Head of caudate nucleus (tissue), 42 donors: ENCODE results near the gene METTL13.
"Not testable (repeated sequence)": the region's sequence is repeated elsewhere in the genome, so short reads cannot be mapped to it uniquely, and the experiment has no call there.

Experiments
- DNase-seq, 42 donors: peaks; one replicate each; pipeline versions ENCODE4 v3.0.0 to v3.0.0-alpha.2; 2020 to 2021; ENCODE audit warnings: mixed read lengths in 7 of 42
- intact Hi-C: fragments of 100-400 bp; cut with DNase I; formaldehyde crosslinking; loops from one replicate; pipeline ENCODE4 v1.15.0; 2022

METTL13 gene

DNA sequence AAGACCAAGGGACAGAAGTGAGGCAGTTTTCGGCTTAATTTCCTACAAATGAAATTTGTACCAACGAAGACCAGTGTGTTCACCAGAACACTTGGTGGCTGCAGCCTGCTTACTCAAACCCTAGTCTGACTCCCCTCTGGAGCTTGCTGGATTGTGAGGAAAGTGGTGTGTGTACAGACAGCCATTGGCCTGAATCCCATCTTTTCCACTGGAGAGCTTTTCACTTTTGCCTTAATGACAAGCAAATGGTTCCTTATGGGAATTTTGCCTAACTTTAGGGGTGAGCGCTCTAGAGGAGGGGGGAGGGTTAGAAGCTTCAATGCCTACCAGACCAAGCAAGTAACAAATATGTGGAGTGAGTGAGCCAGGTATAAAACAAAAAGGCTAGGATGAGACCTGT lies 17.3 kb downstream of the METTL13 start:
- no peak for DNase-seq
- intact Hi-C loops: no loop called here

DNA sequence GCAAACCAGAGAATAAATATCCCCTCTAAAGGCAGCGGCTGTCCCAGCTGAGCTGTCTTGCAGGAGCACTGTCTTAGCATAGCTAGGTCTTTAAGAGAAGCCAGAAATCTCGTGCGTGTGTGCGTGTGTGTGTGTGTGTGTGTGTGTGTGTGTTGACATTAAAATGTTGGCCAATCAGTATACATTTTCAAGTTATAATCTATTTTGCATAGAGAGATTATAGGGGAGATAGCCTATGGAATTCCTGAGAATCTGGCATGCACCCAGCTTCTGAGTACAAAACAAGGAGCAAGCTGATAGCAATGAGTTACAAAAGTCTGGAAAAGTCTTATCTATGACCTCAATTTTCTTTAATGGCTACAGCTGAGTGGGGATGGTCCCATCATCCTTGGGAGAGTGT lies 17.7 kb downstream of the METTL13 start:
- no peak for DNase-seq
- intact Hi-C loops: no loop called here

DNA sequence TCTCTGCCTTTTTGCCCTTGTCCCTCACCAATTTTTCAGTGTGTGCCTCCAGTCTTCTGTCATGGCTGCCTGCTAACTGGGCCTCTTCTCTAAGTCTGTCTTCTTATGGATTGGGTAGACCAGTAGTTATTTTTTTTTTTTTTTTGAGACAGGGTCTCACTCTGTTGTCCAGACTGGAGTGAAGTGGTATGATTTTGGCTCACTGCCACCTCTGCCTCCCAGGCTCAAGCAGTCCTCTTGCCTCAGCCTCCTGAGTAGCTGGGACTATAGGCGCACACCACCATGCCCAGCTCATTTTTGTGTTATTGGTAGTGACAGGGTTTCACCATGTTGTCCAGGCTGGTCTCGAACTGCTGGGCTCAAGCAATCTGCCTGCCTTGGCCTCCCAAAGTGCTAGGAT lies 18.2 kb downstream of the METTL13 start:
- intact Hi-C loops: loop anchor here (2.0 kb wide), 1 partner anchor 185 kb away; no protein-coding TSS in a partner anchor
- not testable (repeated sequence) for DNase-seq

DNA sequence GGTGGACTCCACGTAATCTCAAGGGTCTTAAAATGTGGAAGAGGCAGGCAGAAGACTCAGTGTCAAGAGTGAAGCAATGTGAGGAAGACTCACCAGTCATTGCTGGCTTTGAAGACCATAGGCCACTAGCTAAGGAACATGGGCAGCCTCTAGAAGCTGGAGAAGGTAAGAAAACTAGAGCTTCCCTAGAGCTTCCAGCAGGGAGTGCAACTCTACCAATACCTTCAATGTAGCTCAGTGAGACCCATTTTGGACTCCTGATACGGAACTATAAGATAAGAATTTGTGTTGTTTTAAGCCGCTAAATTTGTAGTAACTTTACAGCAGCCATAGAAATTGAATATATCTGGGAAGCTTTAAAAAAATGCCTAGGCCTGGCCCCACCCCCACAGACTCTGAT lies 18.9 kb downstream of the METTL13 start:
- no peak for DNase-seq
- intact Hi-C loops: loop anchor here (2.0 kb wide), 1 partner anchor 184 kb away; no protein-coding TSS in a partner anchor

DNA sequence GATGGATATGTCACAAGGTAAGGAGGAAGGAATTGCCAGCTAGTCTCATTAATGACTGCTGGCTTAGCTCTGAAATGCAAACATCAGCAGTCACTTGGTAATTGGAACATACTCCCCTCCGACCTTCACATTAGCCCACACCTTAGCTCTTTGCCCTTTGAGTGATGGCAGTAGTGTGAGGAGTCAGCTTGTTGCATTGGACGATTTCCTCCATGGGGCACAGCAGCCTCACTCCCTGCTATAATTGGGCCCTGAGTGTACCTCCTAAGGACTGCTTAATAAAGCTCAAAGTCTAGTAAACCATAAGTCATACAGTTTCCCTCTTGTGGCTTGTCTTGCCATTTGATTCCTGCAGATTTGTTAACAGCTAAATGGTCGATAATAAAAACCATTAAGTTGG lies 19.4 kb downstream of the METTL13 start:
- DNase-seq: no peak

DNA sequence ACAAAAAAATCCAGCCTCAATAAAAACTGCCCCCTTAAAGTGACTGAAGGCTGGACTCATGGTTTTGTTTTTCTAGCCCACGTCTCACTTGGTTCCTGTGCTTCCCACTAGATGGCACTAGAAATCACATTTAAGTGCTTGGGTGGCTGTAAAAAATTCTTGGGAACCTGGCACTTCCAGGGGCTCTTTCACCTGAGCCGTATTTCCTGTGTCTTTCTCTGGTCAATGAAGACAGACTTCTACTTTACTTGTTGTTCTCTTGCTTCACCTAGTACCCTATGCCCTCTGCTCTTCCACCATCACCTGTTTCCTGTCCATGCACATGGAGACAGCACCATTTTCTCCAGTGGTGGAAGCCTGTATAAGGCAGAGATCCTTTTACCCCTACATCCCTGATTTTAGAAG lies 20.0 kb downstream of the METTL13 start:
- peak in 24 of 42 donors; percentile 11 to 77 (median 48) for DNase-seq
- intact Hi-C loops: loop anchor here (2.0 kb wide), 1 partner anchor 183 kb away; no protein-coding TSS in a partner anchor

More for the DNA sequence above, 19.4 kb downstream of the METTL13 start:
- intact Hi-C loops: loop anchor here (2.0 kb wide), 1 partner anchor 184 kb away; no protein-coding TSS in a partner anchor

DNA sequence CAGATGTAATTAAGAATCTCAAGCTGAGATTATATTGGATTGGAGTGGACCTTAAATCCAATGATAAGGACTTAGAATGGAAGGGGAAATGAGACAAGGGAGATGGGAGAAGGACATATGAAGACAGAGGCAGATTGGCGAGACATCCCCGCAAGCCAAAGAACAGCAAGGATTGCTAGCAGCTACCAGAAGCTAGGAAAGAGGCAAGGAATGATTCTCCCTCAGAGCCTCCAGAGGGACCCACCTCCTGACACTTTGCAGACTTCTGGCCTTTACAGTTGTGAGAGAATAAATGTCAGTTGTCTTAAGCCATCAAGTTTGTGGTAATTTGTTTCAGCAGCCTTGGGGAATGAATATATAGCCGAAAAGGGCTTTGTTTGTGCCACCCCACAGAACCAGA lies 20.7 kb downstream of the METTL13 start:
- intact Hi-C loops: no loop called here
- DNase-seq: peak in 20 of 42 donors; percentile 7 to 68 (median 38)

DNA sequence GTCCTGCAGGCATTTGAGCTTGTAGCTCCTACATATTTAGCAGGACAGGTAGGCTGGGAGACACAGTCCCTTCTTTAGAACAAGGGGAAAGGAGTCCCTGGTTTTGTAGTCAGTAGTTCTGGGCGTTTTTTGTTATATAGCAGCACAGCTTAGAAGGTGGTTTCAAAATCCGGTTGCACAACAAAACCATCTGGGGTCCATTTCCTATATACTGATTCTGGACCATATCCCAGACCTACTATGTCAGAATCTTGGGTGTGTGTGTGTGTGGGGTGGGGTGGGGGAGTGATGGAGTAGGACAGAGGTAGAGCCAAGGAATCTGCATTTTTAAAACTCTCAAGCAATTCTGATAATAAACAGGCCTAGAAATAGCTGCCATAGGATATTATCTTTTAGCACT lies 21.6 kb downstream of the METTL13 start:
- intact Hi-C loops: no loop called here
- no peak for DNase-seq

DNA sequence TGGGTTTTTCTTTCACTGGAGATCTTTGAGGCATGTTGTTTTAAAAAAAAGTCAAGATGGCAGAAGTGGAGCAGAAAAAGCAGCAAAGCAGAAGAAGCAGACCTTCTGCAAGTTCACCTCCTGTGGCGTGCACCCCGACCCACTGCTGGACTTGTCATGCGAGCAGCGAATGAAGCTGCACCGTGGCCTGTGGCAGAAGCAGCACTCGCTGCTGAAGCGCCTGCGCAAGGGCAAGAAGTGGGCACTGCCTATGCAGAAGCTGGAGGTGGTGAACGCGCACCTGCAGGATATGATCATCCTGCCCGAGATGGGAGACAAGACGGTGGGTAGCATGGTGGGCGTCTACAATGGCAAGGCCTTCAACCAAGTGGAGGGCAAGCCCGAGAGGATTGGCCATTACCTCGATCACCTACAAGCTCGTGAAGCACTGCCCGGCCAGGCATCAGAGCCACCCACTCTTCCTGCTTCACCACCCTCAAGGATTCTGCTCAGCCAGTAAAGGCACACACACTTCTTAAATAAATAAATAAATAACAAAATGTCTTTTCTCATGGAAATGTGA lies 22.1 kb downstream of the METTL13 start:
- peak in 2 of 42 donors; percentile 13 to 37 for DNase-seq
- intact Hi-C loops: no loop called here

DNA sequence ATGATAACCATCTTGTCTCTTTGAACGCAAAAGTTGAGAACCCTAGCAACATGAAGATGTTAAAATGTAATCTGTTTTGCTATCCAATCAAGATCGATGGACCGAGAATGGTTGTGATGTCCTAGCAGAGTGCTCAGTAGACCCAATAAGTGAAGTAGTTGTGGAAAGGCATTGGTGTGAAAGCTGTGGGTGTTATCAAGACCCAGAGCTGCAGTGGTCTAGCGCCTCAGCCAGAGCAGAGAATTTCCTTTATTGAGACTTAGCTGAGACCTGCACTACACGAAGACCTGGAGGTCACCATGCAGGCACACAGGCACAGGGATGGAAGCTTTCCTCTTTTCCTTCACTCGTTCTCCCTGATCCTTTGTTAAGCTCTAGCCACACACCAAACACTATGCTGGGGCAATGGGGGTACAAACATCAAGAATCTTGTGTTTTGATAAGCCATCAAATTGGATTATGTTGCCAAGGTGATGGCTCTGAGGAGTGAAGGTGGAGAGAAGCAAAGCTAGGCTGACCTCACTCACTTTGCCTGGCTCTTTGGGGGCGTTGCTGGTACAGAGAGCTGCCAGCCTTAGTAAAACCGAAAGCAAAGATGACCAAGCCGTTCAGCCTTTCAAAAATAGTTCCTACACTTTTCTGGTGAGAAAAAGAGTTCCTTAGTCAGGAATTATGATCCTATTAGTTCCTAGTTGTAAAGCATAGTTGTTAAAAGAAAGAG lies 24.1 kb downstream of the METTL13 start:
- intact Hi-C loops: no loop called here
- peak in 7 of 42 donors; percentile 16 to 61 (median 31) for DNase-seq

DNA sequence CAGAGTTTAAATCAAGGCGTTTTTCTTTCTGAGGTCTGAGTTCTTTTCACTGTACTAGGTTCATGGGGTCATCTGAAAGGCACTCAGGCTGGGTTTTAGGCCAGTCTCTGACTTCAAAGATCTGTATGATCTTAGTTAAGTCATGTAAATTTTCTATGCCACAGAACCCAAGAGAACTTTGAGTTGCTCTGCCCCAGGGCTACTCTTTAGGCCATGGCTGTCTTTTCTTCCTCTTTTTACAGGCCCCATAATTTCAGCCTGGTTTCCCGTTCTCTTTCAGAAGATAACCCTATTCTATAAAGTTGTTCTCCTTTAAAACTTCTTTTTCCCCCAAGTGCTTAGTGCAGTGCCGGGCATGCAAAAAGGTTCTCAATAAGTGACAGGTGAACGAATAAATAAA lies 26.1 kb downstream of the METTL13 start:
- intact Hi-C loops: no loop called here
- no peak for DNase-seq

DNA sequence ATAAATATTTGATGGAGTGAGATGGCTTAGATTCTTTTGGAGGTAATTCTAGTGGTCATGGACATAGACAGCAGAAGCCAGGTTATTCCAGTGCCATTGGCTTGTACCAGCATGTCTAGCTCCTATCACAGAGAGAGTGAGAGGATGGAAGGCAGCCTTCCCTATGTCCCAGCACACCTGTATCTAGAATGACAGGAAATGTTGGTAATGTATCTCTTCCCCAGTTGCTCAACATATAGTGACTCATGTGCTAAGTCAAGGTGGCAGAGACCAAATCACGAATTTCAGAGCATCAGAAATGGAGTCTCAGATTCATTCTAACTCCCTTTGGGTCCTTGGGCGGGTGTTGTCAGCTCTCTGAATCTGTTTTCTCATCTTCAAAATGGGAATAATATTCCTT lies 28.4 kb downstream of the METTL13 start:
- DNase-seq: no peak
- intact Hi-C loops: no loop called here

DNA sequence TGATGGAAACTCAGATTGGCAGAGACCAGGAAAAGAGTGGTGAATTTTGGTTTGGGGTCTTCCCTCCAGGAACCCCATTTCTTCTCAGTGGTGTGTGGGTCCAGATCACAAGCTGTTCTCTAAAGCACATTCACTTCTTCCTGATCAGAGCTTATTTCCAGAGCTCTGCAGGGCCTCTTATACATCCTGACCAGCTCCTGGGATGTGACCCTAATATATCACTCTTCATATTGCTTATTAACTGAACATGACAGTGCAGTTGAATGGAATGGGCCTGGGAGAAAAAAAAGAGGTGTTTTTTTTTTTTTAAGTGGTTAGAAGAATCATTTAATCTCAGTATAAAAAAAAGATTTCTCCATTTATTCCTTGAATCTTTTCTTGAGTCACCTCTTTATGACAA lies 30.2 kb downstream of the METTL13 start:
- intact Hi-C loops: no loop called here
- no peak for DNase-seq

DNA sequence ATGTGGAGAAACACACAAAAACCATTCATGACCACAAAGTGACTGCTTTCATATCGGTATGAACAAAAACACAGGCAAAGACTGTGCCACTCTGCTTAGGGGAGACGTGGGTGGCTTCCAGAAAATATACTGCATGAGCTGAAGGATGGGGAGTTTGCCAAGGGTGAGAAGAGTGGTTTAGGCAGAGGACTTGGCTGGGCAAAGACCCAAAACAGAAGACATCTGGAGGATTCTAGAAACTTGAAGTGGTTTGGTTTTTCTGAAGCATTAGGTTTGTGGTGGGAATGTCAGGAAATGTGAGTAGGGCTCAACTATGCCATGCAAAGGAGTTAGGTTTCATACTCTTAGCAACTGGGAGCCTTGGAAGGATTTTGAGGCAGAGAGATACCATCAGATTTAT lies 33.2 kb downstream of the METTL13 start:
- intact Hi-C loops: no loop called here
- DNase-seq: no peak

DNA sequence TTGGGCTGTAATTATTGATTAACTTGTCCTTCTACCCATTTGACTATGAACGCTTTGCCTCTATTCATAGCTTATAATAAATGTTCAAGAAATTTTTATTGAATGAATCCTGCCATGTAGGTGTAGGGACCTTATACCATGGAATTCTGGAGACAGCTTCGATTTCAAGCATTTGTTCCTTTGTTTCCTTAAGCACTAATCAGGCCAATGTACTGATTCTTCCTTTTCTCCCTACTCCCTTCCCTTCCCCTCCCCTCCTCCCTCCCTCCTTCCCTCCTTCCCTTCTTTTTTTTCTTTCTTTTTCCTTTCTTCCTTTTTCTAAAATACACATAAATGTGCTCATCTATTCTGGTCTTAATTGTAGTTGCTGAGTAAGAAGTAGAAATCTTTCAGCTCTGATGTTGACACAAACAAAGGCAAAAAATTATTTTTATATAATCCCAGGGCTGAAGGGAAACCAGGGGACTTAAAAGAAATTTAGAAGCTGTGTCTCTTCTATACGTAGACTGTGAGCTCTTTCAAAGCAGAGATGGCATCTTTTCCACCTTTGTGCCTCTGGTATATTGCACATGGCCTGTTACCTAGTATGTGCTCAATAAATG lies 34.9 kb downstream of the METTL13 start:
- no peak for DNase-seq
- intact Hi-C loops: no loop called here

DNA sequence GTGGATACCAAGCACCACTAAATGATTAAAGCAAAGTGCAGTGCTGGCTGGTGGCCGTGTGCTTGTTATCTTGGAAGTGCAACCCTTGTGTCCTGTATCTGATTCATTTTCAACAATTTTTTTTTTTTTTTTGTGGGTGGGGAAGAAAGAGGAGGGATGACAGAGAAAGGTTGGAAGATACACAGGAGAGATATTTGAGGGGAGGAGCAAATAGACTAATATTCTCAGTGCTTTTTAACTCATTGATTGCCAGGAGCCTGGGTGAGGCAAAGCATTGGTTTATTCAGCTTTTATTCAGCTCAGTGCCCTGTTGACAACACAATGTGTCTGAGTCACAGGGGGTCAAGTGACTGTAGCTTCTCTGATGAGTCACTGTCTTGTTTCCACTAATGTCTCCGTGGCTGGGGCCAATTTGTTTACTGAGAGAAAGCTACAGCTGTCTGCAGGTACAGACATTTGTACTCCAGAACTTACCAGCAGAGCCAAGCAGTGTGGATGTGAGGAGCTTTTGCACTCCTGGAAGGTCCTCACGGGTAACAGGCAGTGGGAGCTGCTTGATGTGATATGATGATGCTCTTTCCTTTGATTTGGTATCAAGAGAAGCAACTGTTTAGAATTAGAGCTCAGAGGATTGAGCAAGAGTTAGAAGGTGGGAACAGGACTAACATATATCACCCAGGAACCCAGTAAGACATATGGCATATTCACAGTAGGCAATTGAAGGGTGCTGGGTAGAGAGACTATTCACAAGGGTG lies 36.2 kb downstream of the METTL13 start:
- intact Hi-C loops: no loop called here
- peak in 26 of 42 donors; percentile 12 to 88 (median 48) for DNase-seq

DNA sequence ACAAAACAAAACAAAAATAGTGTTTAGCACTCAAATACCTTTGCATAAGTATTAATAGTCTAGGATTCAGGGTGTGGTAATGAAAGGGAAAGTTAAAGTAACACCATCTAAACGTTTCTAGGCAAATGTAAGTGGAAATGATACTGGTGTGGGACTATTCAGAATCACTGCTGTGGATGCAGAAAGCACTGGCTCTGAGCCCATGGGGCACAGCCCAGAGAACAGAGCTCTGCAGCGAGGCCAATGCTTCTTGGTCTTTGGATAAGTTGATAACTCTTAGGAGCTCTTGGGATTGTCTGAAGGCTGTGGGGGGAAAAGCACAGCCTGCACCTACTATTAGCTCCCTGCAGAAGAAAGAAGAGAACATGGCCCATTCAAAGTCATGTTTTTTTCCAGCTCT lies 38.5 kb downstream of the METTL13 start:
- DNase-seq: peak in 36 of 42 donors; percentile 16 to 84 (median 59)
- intact Hi-C loops: no loop called here

DNA sequence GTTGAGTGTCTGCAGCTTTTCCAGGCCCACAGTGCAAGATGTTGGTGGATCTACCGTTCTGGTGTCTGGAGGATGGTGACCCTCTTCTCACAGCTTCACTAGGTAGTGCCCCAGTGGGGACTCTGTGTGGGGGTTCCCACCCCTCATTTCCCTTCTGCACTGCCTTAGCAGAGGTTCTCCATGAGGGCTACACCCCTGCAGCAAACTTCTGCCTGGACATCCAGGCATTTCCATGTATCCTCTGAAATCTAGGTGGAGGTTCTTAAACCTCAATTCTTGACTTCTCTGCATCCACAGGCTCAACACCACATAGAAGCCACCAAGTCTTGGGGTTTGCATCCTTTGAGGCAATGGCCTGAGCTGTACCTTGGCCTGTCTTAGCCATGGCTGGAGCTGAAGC lies 45.5 kb downstream of the METTL13 start:
- DNase-seq: no peak
- intact Hi-C loops: no loop called here

DNA sequence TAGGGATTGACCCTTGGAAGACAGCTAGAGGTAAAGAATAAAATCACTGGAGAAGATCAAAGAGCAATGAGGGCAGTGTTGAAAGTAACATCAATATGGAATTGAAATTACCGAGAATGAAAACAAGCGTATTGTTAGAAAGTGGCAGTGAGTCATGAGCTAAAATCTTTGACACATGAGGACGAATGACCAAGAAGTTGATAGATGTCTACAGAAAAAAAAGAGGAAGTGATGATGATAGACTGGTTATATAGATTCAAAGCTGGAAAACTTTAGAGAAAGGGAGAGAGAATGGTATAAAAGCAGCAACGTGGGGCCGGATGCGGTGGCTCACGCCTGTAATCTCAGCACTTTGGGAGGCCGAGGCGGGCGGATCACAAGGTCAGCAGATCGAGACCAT lies 47.3 kb downstream of the METTL13 start:
- DNase-seq: no peak
- intact Hi-C loops: no loop called here
